ENCODE data around the gene DMKN. TPM values are rescaled to one million over a fixed set of nuclear protein-coding genes. Genes with fewer than 3 reads are reported as not detected.
"Not testable (repeated sequence)": the region's sequence is repeated elsewhere in the genome, so short reads cannot be mapped to it uniquely, and the experiment has no call there.

The DMKN gene
- total RNA-seq, 4 donors from 2014 or later, result 2.7 to 18.1 (median 10.0) TPM

DNA sequence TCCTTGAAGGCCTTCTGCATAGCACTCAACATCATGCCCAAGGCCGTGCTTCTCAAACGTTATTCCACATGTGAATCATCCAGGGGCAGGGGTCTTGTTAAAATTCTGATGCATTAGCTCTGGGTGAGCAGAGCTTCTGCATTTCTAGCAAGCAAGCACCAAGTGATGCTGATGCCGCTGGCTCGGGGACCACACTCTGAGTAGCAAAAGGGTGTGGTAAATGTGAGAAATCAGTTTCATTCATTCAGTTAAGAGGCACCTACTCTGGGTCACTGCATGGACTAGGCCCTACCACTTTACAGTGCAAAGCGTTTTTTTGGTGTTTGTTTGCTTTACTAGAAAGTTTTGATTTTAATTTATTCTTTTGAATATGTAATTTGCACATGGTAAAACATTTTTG is 30.4 kb downstream of the DMKN start:
- TF ChIP-seq, protein P1, sequence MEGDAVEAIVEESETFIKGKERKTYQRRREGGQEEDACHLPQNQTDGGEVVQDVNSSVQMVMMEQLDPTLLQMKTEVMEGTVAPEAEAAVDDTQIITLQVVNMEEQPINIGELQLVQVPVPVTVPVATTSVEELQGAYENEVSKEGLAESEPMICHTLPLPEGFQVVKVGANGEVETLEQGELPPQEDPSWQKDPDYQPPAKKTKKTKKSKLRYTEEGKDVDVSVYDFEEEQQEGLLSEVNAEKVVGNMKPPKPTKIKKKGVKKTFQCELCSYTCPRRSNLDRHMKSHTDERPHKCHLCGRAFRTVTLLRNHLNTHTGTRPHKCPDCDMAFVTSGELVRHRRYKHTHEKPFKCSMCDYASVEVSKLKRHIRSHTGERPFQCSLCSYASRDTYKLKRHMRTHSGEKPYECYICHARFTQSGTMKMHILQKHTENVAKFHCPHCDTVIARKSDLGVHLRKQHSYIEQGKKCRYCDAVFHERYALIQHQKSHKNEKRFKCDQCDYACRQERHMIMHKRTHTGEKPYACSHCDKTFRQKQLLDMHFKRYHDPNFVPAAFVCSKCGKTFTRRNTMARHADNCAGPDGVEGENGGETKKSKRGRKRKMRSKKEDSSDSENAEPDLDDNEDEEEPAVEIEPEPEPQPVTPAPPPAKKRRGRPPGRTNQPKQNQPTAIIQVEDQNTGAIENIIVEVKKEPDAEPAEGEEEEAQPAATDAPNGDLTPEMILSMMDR (IDR thresholded peaks at IDR 0.05), result no peak
- TF ChIP-seq POLR2AphosphoS5 (IDR thresholded peaks at IDR 0.05), result no peak
- Histone ChIP-seq H3K4me1 (no peaks in the 10 kb centered on the region), H3K27ac (no peak overlapping the region), H3K9me3 (no peaks in the 10 kb centered on the region), H3K4me3 (no peak overlapping the region), H3K36me3 (no peaks in the 10 kb centered on the region), H3K27me3 (no peaks in the 10 kb centered on the region)
- no peak for DNase-seq
- in situ Hi-C loops (cut with MboI; ENCODE audit: low pct_ligation_motif_present in 1 of 4, low pct_unique_long_range_greater_than_20kb in 1 of 4, low sequenced_read_pairs in 3 of 4) (no loop called here), intact Hi-C loops (cut with DNase I; ENCODE audit: low total_unique reads) (no loop called here)
- 86 to 93% methylated on average over 4 to 5 of the region's 5 CpGs for WGBS, 2 donors (ENCODE audit: low coverage in 1 of 2)

DNA sequence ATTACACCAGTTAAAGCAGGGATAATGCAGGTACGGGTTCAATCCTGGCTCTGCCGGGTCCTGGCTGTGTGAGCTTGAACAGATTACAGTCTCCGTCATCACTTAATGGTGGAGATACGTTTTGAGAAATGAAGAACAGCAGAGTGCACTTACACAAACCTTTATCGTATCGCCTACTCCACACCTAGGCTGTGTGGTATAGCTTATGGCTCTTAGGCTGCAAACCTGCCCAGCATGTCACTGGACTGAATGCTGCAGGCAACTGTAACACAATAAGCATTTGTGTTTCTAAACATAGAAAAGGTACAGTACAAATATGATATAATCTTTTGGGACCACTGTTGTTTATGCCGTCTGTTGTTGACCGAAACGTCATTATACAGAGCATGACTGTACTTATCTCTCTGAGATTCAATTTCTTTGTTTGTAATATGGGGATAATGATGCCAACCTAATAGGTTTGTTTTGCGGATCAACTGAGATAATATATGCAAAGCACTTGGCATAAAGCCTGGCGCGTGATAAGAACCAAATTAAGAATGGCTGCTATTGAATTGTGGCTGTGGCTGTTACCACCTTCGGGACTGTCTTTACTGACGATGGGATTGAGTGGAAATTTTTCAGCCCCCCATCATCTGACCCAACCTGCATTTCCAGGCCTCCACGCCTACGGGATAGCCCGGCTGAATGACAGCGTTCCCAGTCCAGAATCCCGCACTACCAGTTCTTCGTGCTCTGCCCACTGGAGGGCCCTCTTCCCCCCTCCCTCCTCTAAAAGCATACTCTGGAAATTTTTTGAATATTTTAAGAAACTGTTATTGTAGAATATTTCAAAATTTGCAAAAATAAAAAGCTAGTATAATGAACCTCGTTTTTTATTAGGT is 34.4 kb downstream of the DMKN start:
- Histone ChIP-seq H3K4me3 (no peak overlapping the region), H3K27ac (no peak overlapping the region), H3K9me3 (no peaks in the 10 kb centered on the region), H3K4me1 (no peaks in the 10 kb centered on the region), H3K27me3 (no peaks in the 10 kb centered on the region), H3K36me3 (no peaks in the 10 kb centered on the region)
- TF ChIP-seq, protein P1 (IDR thresholded peaks at IDR 0.05), result no peak
- TF ChIP-seq POLR2AphosphoS5 (IDR thresholded peaks at IDR 0.05) (no peak), POLR2A (IDR thresholded peaks at IDR 0.05) (no peak), EP300 (IDR thresholded peaks at IDR 0.05; ENCODE audit: low read depth) (no peak)
- in situ Hi-C loops (cut with MboI; ENCODE audit: low pct_ligation_motif_present in 1 of 4, low pct_unique_long_range_greater_than_20kb in 1 of 4, low sequenced_read_pairs in 3 of 4), result no loop called here
- no peak for DNase-seq
- WGBS, 2 donors (ENCODE audit: low coverage in 1 of 2), result 71 to 72% methylated on average over 13 to 21 of the region's 21 CpGs
- intact Hi-C loops (cut with DNase I; ENCODE audit: low total_unique reads), result no loop called here

DNA sequence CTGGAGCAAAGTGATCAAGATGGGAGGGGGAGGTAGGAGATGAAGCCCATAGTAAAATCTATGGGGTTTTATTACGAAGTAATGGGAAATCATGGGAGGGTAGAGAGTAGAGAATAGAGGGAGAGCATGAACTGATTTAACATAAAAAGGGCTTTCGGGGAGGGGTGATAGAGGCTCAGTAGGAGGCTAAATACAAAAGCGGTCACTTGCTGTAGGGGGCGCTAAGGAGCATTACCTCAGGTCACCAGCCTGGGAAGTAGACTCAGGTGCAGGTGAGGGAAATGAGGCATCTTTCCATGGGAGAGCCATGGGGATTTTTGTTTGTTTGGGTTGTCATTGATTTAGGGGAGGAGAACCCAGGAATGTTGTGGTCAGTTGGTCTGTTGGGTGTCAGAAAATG is 37.3 kb downstream of the DMKN start:
- H3K4me1 ChIP-seq, result no peaks in the 10 kb centered on the region
- no peaks in the 10 kb centered on the region for H3K27me3 ChIP-seq
- in situ Hi-C loops (cut with MboI; ENCODE audit: low pct_ligation_motif_present in 1 of 4, low pct_unique_long_range_greater_than_20kb in 1 of 4, low sequenced_read_pairs in 3 of 4), result no loop called here
- H3K36me3 ChIP-seq, result no peaks in the 10 kb centered on the region
- no peaks in the 10 kb centered on the region for H3K9me3 ChIP-seq
- 59 to 63% methylated on average over 3 to 4 of the region's 4 CpGs for WGBS, 2 donors (ENCODE audit: low coverage in 1 of 2)
- DNase-seq, result no peak
- intact Hi-C loops (cut with DNase I; ENCODE audit: low total_unique reads), result no loop called here
- no peak overlapping the region for H3K27ac ChIP-seq
- TF ChIP-seq POLR2AphosphoS5 (IDR thresholded peaks at IDR 0.05) (no peak), POLR2A (IDR thresholded peaks at IDR 0.05) (no peak), EP300 (IDR thresholded peaks at IDR 0.05; ENCODE audit: low read depth) (no peak)
- TF ChIP-seq, protein P1 (IDR thresholded peaks at IDR 0.05), result peak in 1 of 5 experiments; percentile 4
- no peak overlapping the region for H3K4me3 ChIP-seq

DNA sequence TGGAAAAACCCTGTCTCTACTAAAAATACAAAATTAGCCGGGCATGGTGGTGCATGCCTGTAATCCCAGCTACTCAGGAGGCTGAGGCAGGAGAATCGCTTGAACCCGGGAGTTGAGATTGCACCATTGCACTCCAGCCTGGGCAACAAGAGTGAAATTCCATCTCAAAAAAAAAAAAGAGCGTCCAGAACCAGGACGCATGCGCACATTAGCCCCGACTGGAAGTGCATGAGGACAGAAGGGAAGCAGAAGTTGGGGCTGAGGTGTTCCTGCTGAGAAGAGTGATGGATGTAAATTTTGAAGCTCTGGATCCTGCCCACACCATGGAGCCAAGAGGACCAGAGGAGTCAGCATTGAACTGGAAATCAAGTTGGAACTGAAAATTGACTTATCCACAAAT is 38.9 kb downstream of the DMKN start:
- H3K27me3 ChIP-seq; H3K4me1 ChIP-seq; H3K4me3 ChIP-seq; H3K36me3 ChIP-seq; H3K27ac ChIP-seq; DNase-seq; H3K9me3 ChIP-seq; intact Hi-C loops (cut with DNase I; ENCODE audit: low total_unique reads): not testable (repeated sequence)
- in situ Hi-C loops (cut with MboI; ENCODE audit: low pct_ligation_motif_present in 1 of 4, low pct_unique_long_range_greater_than_20kb in 1 of 4, low sequenced_read_pairs in 3 of 4), result loop anchor here in 1 of 4 donors (25.0 kb wide), 1 partner anchor 112 kb away; the partner anchor contains the start of genes FFAR3 and GPR42
- 95% methylated on average over 7 of the region's 7 CpGs; no CpG with 5 or more reads in 1 of the 2 donors for WGBS, 2 donors (ENCODE audit: low coverage in 1 of 2)

Measured in transverse colon (tissue), 4 donors.